Thoracic aorta (tissue), 2 donors: ENCODE results near the gene ENTHD1. TPM values are rescaled to one million over a fixed set of nuclear protein-coding genes. Genes with fewer than 3 reads are reported as not detected.

ENCODE experiments used
- ATAC-seq: fragments of 150-250 bp; one replicate; pipeline ENCODE4 v1.8.0; 2017; ENCODE audit warnings: low read depth; ENCODE audit not compliant: insufficient number of reproducible peaks, low FRiP score
- DNase-seq: peaks from one replicate; pipeline ENCODE4 v3.0.0-alpha.2; 2020; ENCODE audit warnings: low spot score
- H3K27ac ChIP-seq, 2 donors: fragments of 200-600 bp; sonication (generic); 1 replicate in 1 of 2; 2 replicates in 1 of 2; pipeline ENCODE4 v1.5.1; 2016; ENCODE audit warnings: mild to moderate bottlenecking in 2 of 2, moderate library complexity in 2 of 2
- H3K27me3 ChIP-seq: fragments of 200-600 bp; sonication (generic); replicated peaks from 2 replicates; pipeline ENCODE4 v1.6.0; 2016; ENCODE audit warnings: mild to moderate bottlenecking; ENCODE audit not compliant: insufficient read depth
- H3K36me3 ChIP-seq: fragments of 200-600 bp; sonication (generic); one replicate; pipeline ENCODE4 v1.5.1; 2016
- H3K4me1 ChIP-seq, 2 donors: fragments of 200-600 bp; sonication (generic); 1 replicate in 1 of 2; 2 replicates in 1 of 2; pipeline versions ENCODE4 v1.5.1 to v1.6.0; 2016; ENCODE audit warnings: low read depth in 2 of 2, mild to moderate bottlenecking in 1 of 2; ENCODE audit not compliant: control insufficient read depth in 1 of 2
- H3K4me3 ChIP-seq: fragments of 200-600 bp; sonication (generic); 2 replicates; pipeline ENCODE4 v1.5.1; 2016; ENCODE audit warnings: mild to moderate bottlenecking
- H3K9me3 ChIP-seq: fragments of 200-600 bp; sonication (generic); 2 replicates; pipeline ENCODE4 v1.5.1; 2016
- total RNA-seq, 2 donors: library from RNA; depleted of rRNA; stranded (reverse); fragments of >200 nt; gene quantifications; one replicate each; pipeline versions ENCODE4 v1.1.0 to v1.2.3, GENCODE V29; 2016
- TF ChIP-seq, protein P1 (sequence below): fragments of 200-600 bp; sonication (generic); IDR thresholded peaks from one replicate; pipeline ENCODE4 v1.5.1; 2019; ENCODE audit warnings: antibody characterized with exemption

Gene ENTHD1
- total RNA-seq, 2 donors from 2014 or later = not detected

DNA sequence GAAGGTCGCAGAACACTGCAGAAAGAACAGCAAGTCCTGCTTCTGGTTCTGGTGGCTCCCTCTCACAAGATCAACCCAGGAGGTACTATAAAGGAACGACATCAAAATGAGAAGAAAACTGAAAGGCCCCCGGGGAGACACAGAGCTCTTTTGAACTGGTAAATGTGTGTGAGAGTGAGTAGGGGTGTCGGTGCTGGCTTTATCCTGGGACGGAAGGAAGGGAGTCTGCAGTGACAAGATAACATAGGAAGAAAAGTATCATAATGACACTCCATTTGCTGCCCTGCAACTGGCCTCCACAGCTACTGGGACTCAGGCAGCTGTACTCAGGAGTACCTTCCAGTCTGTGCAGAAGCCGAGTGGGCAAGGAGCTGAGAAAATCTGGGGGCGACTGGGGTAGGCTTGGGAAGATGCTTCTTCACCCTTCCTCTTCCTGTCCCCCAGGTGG, 60.9 kb downstream of the ENTHD1 start:
- Histone ChIP-seq H3K4me1 (no peaks in the 10 kb centered on the region), H3K9me3 (no peaks in the 10 kb centered on the region), H3K36me3 (no peaks in the 10 kb centered on the region), H3K27ac (no peak overlapping the region), H3K4me3 (no peak overlapping the region), H3K27me3 (no peaks in the 10 kb centered on the region)
- DNase-seq (no peak), ATAC-seq (no peak)
- TF ChIP-seq, protein P1, sequence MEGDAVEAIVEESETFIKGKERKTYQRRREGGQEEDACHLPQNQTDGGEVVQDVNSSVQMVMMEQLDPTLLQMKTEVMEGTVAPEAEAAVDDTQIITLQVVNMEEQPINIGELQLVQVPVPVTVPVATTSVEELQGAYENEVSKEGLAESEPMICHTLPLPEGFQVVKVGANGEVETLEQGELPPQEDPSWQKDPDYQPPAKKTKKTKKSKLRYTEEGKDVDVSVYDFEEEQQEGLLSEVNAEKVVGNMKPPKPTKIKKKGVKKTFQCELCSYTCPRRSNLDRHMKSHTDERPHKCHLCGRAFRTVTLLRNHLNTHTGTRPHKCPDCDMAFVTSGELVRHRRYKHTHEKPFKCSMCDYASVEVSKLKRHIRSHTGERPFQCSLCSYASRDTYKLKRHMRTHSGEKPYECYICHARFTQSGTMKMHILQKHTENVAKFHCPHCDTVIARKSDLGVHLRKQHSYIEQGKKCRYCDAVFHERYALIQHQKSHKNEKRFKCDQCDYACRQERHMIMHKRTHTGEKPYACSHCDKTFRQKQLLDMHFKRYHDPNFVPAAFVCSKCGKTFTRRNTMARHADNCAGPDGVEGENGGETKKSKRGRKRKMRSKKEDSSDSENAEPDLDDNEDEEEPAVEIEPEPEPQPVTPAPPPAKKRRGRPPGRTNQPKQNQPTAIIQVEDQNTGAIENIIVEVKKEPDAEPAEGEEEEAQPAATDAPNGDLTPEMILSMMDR = no peak

GRCh38 chr22:39825661-39826102, 67.9 kb downstream of the ENTHD1 start:
- TF ChIP-seq, protein P1 = no peak
- Histone ChIP-seq H3K27me3 (no peaks in the 10 kb centered on the region), H3K4me3 (no peak overlapping the region), H3K9me3 (no peaks in the 10 kb centered on the region), H3K36me3 (no peaks in the 10 kb centered on the region), H3K27ac (no peak overlapping the region), H3K4me1 (no peaks in the 10 kb centered on the region)
- no peak for DNase-seq
- ATAC-seq = no peak

- H3K27me3 ChIP-seq = no peaks in the 10 kb centered on the region
- no peaks in the 10 kb centered on the region for H3K36me3 ChIP-seq
- TF ChIP-seq, protein P1 = no peak
- H3K4me1 ChIP-seq = no peaks in the 10 kb centered on the region
- ATAC-seq (no peak), DNase-seq (no peak)
- no peak overlapping the region for H3K27ac ChIP-seq
- no peak overlapping the region for H3K4me3 ChIP-seq
- no peaks in the 10 kb centered on the region for H3K9me3 ChIP-seq
Measured at GRCh38 chr22:39821008-39821407, 72.6 kb downstream of the ENTHD1 start.

- TF ChIP-seq, protein P1 = no peak
- no peaks in the 10 kb centered on the region for H3K9me3 ChIP-seq
- no peaks in the 10 kb centered on the region for H3K4me1 ChIP-seq
- H3K4me3 ChIP-seq = no peak overlapping the region
- no peaks in the 10 kb centered on the region for H3K27me3 ChIP-seq
- H3K36me3 ChIP-seq = no peaks in the 10 kb centered on the region
- no peak for DNase-seq
- no peak for ATAC-seq
- no peak overlapping the region for H3K27ac ChIP-seq
Measured at GRCh38 chr22:39820256-39820655, 73.3 kb downstream of the ENTHD1 start.

GRCh38 chr22:39819429-39819828, 74.1 kb downstream of the ENTHD1 start:
- H3K4me3 ChIP-seq = no peak overlapping the region
- no peaks in the 10 kb centered on the region for H3K36me3 ChIP-seq
- H3K9me3 ChIP-seq = no peaks in the 10 kb centered on the region
- DNase-seq (no peak), ATAC-seq (no peak)
- H3K27ac ChIP-seq = no peak overlapping the region
- H3K4me1 ChIP-seq = no peaks in the 10 kb centered on the region
- no peaks in the 10 kb centered on the region for H3K27me3 ChIP-seq
- TF ChIP-seq, protein P1 = no peak
